Activated CD8-positive, alpha-beta T cell treated with anti-CD3 and anti-CD28 coated beads for 36 hours (primary cell): ENCODE data around the gene SMAP1. TPM values are rescaled to one million over a fixed set of nuclear protein-coding genes. Genes with fewer than 3 reads are reported as not detected.

Source experiments
- ATAC-seq: fragments of 200-7000 bp; cut with Tn5 transposase; one replicate; pipeline ENCODE4 v1.10.0; 2021; ENCODE audit warnings: mild to moderate bottlenecking, moderate library complexity
- CTCF ChIA-PET: fragments of 350-600 bp; sonication (Branson Sonifier 250); formaldehyde crosslinking; loops from one replicate; lab custom pipeline; 2021; ENCODE audit warnings: antibody characterized with exemption; lab: Charles Lee
- POLR2A ChIA-PET: fragments of 350-600 bp; sonication (Branson Sonifier 250); formaldehyde crosslinking; loops from one replicate; lab custom pipeline; 2021; ENCODE audit warnings: antibody characterized with exemption; lab: Charles Lee
- DNase-seq: peaks from one replicate; pipeline ENCODE4 v3.0.0-alpha.2; 2020
- H3K27ac Mint-ChIP-seq: one replicate; pipeline ENCODE4 v1.8.0; 2021; ENCODE audit warnings: mild to moderate bottlenecking, mixed read lengths
- H3K27me3 Mint-ChIP-seq: one replicate; pipeline ENCODE4 v1.8.0; 2021; ENCODE audit warnings: mixed read lengths
- H3K36me3 Mint-ChIP-seq: one replicate; pipeline ENCODE4 v1.8.0; 2021; ENCODE audit warnings: low read depth, mixed read lengths
- H3K4me1 Mint-ChIP-seq: one replicate; pipeline ENCODE4 v1.8.0; 2021; ENCODE audit warnings: low read depth, mixed read lengths
- H3K4me3 Mint-ChIP-seq: one replicate; pipeline ENCODE4 v1.8.0; 2021; ENCODE audit warnings: mild to moderate bottlenecking, moderate library complexity, mixed read lengths
- H3K9me3 Mint-ChIP-seq: one replicate; pipeline ENCODE4 v1.8.0; 2021; ENCODE audit warnings: mixed read lengths
- intact Hi-C: fragments of 100-400 bp; cut with micrococcal nuclease; formaldehyde crosslinking; loops from one replicate; pipeline ENCODE4 v1.10.0; 2022
- total RNA-seq, 2 experiments: library from RNA; stranded (reverse); gene quantifications; one replicate each; pipeline ENCODE4 v1.2.3, GENCODE V29; 2021
- TF ChIP-seq, protein P1 (sequence below): fragments of 200-600 bp; IDR thresholded peaks from one replicate; pipeline ENCODE4 v1.8.0; 2022; ENCODE audit warnings: antibody characterized with exemption, mild to moderate bottlenecking

Gene SMAP1
- total RNA-seq, 2 experiments from 2014 or later: 24.1 to 26.3 TPM

DNA sequence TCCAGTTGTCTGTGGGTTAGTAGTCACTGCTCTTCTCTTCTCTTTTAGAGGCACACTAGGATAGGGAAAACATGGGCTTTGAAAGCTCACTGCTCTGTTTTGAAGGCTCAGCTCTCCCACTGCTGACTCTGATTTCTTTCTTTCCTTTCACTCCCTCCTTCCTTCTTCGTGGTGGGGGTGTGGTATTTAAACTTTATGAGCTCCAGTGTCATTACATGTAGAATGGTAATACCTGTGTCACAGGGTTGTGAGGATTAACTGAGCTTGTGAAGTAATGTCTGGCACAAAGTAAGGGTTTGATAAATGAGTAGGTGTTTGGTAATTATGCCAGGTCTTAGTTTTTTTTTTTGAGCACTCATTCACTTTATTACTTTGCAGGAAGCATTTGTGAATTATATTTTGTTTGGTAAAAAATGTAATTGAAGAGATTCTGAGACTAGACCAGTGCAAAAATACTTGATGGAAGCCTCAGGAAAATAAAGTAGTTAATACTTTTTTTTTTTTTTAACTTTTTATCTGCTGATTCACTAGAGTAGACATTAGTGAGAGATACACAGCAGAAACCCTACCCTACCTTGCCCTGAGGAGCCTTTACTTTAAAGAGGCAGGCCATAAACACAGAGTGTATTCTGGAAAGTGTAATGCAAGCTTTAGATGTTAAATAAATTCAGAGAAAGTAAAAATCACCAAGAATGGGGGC lies 17.3 kb downstream of the SMAP1 start:
- ChIA-PET POLR2A (interaction anchor here (1.5 to 1.7 kb wide), 2 partner anchors 12 to 18 kb away, joined by 5 to 6 read pairs; partner anchors contain the start of gene SMAP1), CTCF (interaction anchor here (1.0 to 4.9 kb wide), 11 partner anchors 9 to 375 kb away, joined by 3 to 40 read pairs (median 5); partner anchors contain the start of gene SMAP1)
- Mint-ChIP-seq H3K27ac (no peak overlapping the region), H3K27me3 (no peaks in the 10 kb centered on the region), H3K9me3 (no peaks in the 10 kb centered on the region), H3K4me1 (peaks cover 35% of the 10 kb centered on the region), H3K36me3 (no peaks in the 10 kb centered on the region), H3K4me3 (no peak overlapping the region)
- DNase-seq: no peak
- TF ChIP-seq, protein P1, sequence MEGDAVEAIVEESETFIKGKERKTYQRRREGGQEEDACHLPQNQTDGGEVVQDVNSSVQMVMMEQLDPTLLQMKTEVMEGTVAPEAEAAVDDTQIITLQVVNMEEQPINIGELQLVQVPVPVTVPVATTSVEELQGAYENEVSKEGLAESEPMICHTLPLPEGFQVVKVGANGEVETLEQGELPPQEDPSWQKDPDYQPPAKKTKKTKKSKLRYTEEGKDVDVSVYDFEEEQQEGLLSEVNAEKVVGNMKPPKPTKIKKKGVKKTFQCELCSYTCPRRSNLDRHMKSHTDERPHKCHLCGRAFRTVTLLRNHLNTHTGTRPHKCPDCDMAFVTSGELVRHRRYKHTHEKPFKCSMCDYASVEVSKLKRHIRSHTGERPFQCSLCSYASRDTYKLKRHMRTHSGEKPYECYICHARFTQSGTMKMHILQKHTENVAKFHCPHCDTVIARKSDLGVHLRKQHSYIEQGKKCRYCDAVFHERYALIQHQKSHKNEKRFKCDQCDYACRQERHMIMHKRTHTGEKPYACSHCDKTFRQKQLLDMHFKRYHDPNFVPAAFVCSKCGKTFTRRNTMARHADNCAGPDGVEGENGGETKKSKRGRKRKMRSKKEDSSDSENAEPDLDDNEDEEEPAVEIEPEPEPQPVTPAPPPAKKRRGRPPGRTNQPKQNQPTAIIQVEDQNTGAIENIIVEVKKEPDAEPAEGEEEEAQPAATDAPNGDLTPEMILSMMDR: no peak
- ATAC-seq: peak; percentile 49
- intact Hi-C loops: loop anchor here (5.0 kb wide), 1 partner anchor 138 kb away; no protein-coding TSS in a partner anchor

DNA sequence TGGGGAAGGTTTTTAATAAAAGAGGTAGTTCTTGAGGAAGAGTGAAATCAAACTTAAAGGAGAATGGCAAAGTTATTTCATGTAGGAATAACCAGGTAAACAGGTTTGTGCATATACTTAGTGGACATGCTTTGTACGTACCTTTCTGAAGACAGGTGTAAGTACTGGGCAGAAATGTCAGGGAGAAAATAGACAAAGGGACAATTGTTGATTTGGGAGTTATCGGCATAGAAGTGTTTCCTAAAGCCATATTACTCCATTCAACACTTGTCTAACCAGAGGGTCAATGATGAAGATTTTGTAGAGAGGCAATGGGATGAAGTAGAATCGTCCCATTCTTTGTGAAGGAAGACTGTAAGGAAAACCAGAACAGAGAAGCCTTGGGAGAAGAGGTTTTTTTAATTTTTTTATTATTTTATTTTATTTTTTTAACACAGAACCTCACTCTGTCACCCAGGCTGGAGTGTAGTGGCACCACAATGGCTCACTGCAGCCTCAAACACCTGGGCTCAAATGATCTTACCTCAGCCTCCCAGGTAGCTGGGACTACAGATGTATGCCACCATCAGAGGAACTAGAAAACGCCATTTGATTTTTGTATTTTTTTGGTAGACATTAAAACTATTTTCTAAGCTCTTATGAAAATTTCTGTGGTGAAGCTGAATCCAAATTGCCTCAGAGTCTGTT lies 18.0 kb downstream of the SMAP1 start:
- no peak overlapping the region for H3K4me3 Mint-ChIP-seq
- CTCF ChIA-PET: interaction anchor here (0.7 to 4.9 kb wide), 14 partner anchors 8 to 321 kb away, joined by 3 to 40 read pairs (median 6); partner anchors contain the start of gene SMAP1
- no peaks in the 10 kb centered on the region for H3K9me3 Mint-ChIP-seq
- intact Hi-C loops: loop anchor here (2.0 to 5.0 kb wide), 2 partner anchors 138 to 165 kb away; no protein-coding TSS in a partner anchor
- TF ChIP-seq, protein P1: no peak
- ATAC-seq (no peak), DNase-seq (no peak)
- H3K36me3 Mint-ChIP-seq: peaks cover under 1% of the 10 kb centered on the region
- H3K4me1 Mint-ChIP-seq: peaks cover 33% of the 10 kb centered on the region
- H3K27me3 Mint-ChIP-seq: no peaks in the 10 kb centered on the region
- no peak overlapping the region for H3K27ac Mint-ChIP-seq
- POLR2A ChIA-PET: interaction anchor here (1.7 kb wide), 1 partner anchor 19 kb away, joined by 6 read pairs; the partner anchor contains the start of gene SMAP1

DNA sequence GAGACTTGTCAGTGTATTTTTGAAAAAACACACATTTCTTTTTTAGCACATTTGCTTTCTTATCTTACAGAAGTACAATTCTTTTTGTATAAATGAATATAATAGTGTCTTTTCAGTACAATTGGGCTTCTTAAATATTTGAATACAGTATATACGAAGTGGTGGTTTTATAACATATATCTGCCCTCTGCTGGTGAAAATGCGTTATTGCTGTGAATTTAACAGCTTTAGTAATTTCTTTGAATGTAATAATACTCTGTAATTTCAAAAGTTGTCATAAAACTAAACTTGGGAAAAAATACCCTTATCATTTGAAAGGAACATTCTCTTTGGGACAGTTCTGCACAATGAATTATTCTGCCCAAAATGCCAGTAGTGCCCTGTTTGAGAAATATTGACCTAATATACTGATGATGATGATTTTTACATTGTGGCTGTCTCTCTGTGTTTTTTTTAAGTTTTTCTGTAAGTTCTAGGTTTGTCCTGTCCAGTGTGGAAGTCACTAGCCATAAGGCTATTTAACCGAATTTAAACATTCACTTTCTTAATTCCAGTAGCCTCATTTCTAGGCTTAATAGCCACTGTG lies 19.0 kb downstream of the SMAP1 start:
- TF ChIP-seq, protein P1: peak; percentile 82
- Mint-ChIP-seq H3K4me1 (peaks cover 35% of the 10 kb centered on the region), H3K27ac (no peak overlapping the region), H3K4me3 (no peak overlapping the region), H3K27me3 (no peaks in the 10 kb centered on the region), H3K36me3 (peaks cover 4% of the 10 kb centered on the region), H3K9me3 (peaks cover 4% of the 10 kb centered on the region)
- intact Hi-C loops: loop anchor here (2.0 to 5.0 kb wide), 2 partner anchors 139 to 166 kb away; no protein-coding TSS in a partner anchor
- ChIA-PET CTCF (interaction anchor here (0.6 to 4.9 kb wide), 25 partner anchors 10 to 322 kb away, joined by 3 to 40 read pairs (median 3); partner anchors contain the start of genes SDHAF4 and SMAP1), POLR2A (interaction anchor here (0.6 kb wide), 1 partner anchor 14 kb away, joined by 3 read pairs; no protein-coding TSS in a partner anchor)
- DNase-seq (no peak), ATAC-seq (peak; percentile 47)

DNA sequence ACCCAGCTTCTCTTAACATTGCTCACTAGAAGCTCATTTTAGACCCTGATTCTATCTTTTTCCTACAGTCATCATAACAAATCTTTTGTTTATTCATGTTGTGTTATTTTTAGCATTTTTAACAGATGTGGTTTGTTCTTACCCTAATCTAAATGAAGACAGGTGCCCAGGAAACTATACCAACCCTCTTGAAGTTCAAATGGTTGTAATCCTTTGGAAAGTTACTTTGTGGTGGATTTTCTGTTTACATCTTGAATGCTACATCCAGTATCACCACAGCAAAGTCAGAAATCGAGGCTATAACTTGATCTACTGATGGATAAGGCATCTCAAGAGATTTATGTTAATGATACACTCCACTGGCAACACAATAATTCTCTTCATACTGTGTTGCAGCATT lies 26.2 kb downstream of the SMAP1 start:
- intact Hi-C loops: no loop called here
- H3K4me3 Mint-ChIP-seq: no peak overlapping the region
- peaks cover 6% of the 10 kb centered on the region for H3K9me3 Mint-ChIP-seq
- no peak overlapping the region for H3K27ac Mint-ChIP-seq
- H3K36me3 Mint-ChIP-seq: peaks cover 6% of the 10 kb centered on the region
- DNase-seq: no peak
- ChIA-PET CTCF (interaction anchor here (0.8 to 1.1 kb wide), 4 partner anchors 10 to 385 kb away, joined by 3 to 4 read pairs (median 4); no protein-coding TSS in a partner anchor), POLR2A (no interaction called here)
- TF ChIP-seq, protein P1: no peak
- ATAC-seq: no peak
- H3K4me1 Mint-ChIP-seq: peaks cover 41% of the 10 kb centered on the region
- H3K27me3 Mint-ChIP-seq: no peaks in the 10 kb centered on the region
